Measurements from ENCODE around the gene PSMD9. TPM values are rescaled to one million over a fixed set of nuclear protein-coding genes. Genes with fewer than 3 reads are reported as not detected.

Gene PSMD9
- total RNA-seq, 1 donor from 2014 or later = 36.6 TPM

GRCh38 chr12:121955258-121956237 is 67.0 kb downstream of the PSMD9 start:
- no peaks in the 10 kb centered on the region for H3K9me3 ChIP-seq
- DNase-seq (no peak), ATAC-seq (peak in 1 of 2 donors; percentile 36)
- TF ChIP-seq CTCF (IDR thresholded peaks at IDR 0.05) = peak; percentile 36
- H3K27me3 ChIP-seq (ENCODE audit: low read depth) = peaks cover 3% of the 10 kb centered on the region
- intact Hi-C loops (cut with DNase I) = no loop called here
- no peak overlapping the region for H3K27ac ChIP-seq
- H3K4me1 ChIP-seq = no peaks in the 10 kb centered on the region
- no peaks in the 10 kb centered on the region for H3K36me3 ChIP-seq
- no peak overlapping the region for H3K4me3 ChIP-seq

- TF ChIP-seq CTCF (IDR thresholded peaks at IDR 0.05) = no peak
- H3K36me3 ChIP-seq = no peaks in the 10 kb centered on the region
- no peaks in the 10 kb centered on the region for H3K4me1 ChIP-seq
- ATAC-seq (no peak), DNase-seq (no peak)
- H3K9me3 ChIP-seq = no peaks in the 10 kb centered on the region
- no peak overlapping the region for H3K4me3 ChIP-seq
- no peak overlapping the region for H3K27ac ChIP-seq
- peaks cover 3% of the 10 kb centered on the region for H3K27me3 ChIP-seq (ENCODE audit: low read depth)
- intact Hi-C loops (cut with DNase I) = no loop called here
Measured at GRCh38 chr12:121957861-121958515, 69.4 kb downstream of the PSMD9 start.

GRCh38 chr12:121958541-121959240 is 70.1 kb downstream of the PSMD9 start:
- Histone ChIP-seq H3K4me1 (no peaks in the 10 kb centered on the region), H3K27me3 (ENCODE audit: low read depth) (peaks cover 3% of the 10 kb centered on the region), H3K9me3 (no peaks in the 10 kb centered on the region), H3K36me3 (no peaks in the 10 kb centered on the region), H3K4me3 (no peak overlapping the region), H3K27ac (no peak overlapping the region)
- TF ChIP-seq CTCF (IDR thresholded peaks at IDR 0.05) = no peak
- intact Hi-C loops (cut with DNase I) = no loop called here
- ATAC-seq (no peak), DNase-seq (no peak)

GRCh38 chr12:121960541-121960940 is 72.0 kb downstream of the PSMD9 start:
- H3K36me3 ChIP-seq = no peaks in the 10 kb centered on the region
- no peak for TF ChIP-seq CTCF (IDR thresholded peaks at IDR 0.05)
- intact Hi-C loops (cut with DNase I) = no loop called here
- H3K9me3 ChIP-seq = no peaks in the 10 kb centered on the region
- H3K27me3 ChIP-seq (ENCODE audit: low read depth) = peaks cover 3% of the 10 kb centered on the region
- ATAC-seq = no peak
- H3K27ac ChIP-seq = no peak overlapping the region
- peaks cover 7% of the 10 kb centered on the region for H3K4me1 ChIP-seq
- no peak for DNase-seq
- H3K4me3 ChIP-seq = no peak overlapping the region

GRCh38 chr12:121961195-121961879 is 72.7 kb downstream of the PSMD9 start:
- no peak for TF ChIP-seq CTCF (IDR thresholded peaks at IDR 0.05)
- peaks cover 3% of the 10 kb centered on the region for H3K27me3 ChIP-seq (ENCODE audit: low read depth)
- H3K27ac ChIP-seq = no peak overlapping the region
- intact Hi-C loops (cut with DNase I) = no loop called here
- H3K4me1 ChIP-seq = peaks cover 7% of the 10 kb centered on the region
- H3K4me3 ChIP-seq = no peak overlapping the region
- no peak for DNase-seq
- ATAC-seq = no peak
- no peaks in the 10 kb centered on the region for H3K9me3 ChIP-seq
- no peaks in the 10 kb centered on the region for H3K36me3 ChIP-seq
